ENCODE results near the gene HBEGF.

The HBEGF gene, protein sequence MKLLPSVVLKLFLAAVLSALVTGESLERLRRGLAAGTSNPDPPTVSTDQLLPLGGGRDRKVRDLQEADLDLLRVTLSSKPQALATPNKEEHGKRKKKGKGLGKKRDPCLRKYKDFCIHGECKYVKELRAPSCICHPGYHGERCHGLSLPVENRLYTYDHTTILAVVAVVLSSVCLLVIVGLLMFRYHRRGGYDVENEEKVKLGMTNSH

DNA sequence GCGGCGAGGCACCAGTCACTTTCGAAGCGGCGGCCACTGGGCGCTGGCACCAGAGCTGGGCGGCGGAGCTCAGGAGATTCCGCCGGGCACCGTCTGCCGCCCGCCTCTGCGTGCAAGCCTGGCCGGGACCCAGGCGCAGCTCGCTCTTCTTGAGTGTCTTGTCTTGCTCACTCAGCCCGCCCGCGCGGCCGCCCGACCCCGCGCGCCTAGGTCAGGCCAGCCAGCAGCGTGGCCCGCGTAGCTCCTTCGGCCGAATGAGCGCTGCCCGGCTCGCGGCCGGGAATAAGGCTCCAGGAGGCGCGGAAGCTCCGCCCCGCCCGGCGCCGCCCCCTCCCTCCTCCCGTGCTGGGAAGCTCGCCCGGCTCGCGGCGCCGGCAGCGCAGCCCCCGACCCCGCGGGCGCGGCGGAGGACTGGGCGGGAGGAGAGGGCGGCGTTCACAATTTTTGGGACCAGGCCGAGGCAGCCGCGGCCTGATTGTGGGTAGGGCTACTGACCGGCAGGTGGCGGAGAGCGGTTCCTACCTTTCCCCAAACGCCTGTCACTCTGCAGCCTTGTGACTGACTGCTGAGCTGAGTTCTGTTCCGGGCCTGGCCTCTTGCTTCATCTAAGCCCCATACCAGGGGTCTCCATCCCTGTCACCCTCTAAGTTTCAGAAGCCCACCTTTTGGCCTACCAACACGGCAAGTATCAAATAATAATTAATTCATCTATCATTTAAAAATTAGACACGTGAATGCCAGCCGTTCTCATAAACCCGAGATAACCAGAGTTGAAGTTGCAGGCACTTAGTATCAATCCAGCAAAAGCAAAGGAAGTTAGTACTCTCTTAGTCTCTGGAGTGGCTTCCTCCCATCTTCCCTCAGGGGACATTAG, at the start of gene HBEGF:
Gene HBEGF, minus strand, starts transcription at position 256 of the 874 bp plus-strand sequence. CDS start 275 bp downstream, outside the sequence.
- DNase-seq (ENCODE audit: low read depth), result peak; percentile 37

DNA sequence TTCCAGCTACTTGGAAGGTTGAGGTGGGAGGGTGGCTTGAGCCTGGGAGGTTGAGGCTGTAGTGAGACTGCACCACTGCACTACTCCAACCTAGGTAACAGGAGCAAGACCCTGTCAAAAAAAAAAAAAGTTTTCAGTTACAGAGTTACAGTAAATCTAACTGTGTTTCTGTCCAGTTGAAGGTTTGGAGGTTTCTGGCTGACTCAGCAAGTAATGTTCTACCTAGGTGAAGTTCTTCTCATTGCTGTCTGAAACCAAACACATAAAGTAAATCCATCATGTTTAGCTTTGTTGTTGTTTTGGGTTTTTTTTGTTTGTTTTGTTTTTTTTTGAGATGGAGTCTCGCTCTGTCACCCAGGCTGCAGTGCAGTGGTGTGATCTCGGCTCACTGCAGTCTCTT, 47.3 kb upstream of the HBEGF start:
- DNase-seq (ENCODE audit: low read depth), result no peak

DNA sequence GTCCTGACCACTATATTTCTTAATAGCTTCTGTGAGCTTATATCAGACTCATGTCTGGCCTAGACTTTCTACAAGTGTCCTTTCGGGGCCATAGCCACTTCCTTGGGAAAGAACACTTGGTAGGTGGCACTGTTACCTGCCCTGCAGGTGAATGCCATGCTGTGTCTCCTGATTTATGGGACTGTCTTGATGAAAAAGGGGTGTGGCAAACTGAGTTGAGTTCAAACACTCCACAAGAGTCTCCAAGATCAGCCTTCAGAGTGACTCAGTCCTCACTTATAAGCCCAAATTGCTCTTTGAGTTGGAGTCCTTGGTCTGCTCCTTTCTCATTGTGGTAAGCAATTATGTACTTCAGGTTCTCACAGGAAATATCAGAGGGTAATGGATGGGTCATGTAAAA, 45.3 kb upstream of the HBEGF start:
- no peak for DNase-seq (ENCODE audit: low read depth)

DNA sequence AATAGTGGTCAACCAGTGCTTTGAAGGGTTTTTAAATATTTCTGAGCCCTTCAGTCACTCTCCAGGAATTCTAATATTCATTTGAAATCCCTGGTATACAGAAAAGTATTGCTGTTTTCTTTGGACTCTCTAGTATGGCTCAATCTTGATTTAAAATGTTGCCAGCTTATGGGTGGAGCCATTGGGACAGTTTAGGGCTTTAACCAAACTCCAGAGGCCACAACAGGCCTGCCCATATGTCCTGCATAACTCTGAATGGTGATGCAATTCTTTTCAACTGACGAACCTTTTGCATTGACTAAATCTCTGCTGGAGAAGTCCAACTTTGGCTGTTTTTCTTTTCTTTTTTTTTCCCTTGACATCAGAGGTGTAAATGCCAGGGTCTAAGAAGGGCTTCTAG, 44.9 kb upstream of the HBEGF start:
- DNase-seq (ENCODE audit: low read depth), result no peak

DNA sequence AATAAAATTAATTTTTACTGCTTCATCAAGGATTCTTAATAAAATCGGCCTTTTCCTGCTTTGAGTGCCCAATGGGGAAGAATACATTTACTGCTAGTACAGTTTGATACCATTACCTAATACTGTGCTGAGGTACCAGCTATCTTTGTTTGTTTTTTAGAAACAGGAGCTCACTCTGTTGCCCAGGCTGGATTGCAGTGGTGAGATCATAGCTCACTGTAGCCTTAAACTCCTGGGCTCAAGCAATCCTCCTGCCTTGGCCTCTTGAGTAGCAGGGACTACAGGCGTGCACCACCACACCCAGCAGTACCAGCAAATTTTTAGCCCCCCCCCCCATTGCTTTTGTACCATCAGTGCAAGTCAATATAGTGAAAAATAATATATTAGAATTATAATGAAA, 41.6 kb upstream of the HBEGF start:
- no peak for DNase-seq (ENCODE audit: low read depth)

DNA sequence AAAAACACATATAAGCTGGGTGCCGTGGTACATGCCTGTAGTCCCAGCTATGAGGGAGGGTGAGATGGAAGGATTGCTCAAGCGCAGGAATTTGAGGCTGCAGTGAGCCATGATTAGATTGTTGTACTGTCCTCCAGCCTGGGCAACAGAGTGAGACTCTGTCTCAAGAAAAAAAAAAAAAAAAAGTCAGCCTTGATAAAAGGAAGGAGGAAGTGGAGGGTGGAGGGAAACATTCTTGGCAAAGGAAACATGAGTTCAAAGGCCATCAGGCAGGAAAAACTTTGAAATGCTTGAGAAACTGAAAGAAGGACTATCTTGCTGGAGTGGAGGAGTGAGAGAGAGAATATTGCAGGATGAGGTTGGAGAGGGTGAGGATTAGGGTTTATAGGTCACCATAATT, 36.9 kb upstream of the HBEGF start:
- DNase-seq (ENCODE audit: low read depth), result no peak

DNA sequence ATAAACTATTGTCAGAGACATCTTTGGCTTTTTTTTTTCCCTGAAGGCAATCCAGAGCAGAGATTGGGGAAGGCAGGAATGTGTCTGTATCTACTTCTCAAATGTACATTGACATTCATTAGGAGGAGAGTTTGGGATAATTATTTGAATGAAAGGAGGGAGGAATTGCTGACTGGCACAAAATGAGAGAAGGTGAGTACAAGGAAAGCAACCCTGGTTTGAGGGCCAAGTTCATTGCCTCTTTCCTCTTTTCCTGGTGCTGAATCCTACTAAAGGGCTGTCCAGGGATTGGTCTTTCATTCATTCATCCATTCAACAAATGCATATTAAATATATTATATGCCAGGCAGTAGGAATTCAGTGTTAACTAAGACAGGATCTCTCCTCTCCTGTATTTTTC, 36.5 kb upstream of the HBEGF start:
- DNase-seq (ENCODE audit: low read depth), result no peak

DNA sequence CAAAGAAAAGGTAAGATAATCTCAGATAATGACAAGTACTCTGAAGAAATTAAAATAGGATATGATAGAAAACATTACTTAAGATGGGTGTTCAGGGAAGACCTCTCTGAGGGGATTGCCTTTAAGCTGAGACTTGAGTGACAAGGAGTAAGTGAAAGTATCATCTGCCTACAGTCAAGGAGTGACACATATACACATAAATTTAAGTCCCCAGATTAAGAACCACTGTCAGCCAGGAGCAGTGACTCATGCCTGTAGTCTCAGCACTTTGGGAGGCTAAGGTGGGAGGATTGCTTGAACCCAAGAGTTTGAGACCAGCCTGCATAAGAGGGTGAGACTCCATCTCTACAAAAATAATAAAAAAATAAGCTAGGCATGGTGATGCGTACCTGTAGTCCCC, 35.6 kb upstream of the HBEGF start:
- no peak for DNase-seq (ENCODE audit: low read depth)

DNA sequence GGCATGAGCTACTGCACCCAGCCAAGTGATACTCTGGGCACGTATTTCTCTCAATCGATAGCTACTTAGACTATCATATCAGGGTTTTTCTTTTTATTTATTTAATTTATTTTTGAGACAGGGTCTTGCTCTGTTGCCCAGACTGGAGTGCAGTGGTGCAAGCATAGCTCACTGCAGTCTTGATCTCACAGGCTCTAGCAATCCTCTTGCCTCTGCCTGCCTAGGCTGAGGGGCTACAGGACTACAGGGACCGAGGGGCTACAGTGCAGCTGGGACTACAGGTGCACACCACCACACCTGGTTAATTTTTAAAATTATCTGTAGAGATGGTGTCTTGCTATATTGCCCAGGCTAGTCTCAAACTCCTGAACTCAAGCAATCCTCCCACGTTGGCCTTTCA, 34.9 kb upstream of the HBEGF start:
- DNase-seq (ENCODE audit: low read depth), result no peak

DNA sequence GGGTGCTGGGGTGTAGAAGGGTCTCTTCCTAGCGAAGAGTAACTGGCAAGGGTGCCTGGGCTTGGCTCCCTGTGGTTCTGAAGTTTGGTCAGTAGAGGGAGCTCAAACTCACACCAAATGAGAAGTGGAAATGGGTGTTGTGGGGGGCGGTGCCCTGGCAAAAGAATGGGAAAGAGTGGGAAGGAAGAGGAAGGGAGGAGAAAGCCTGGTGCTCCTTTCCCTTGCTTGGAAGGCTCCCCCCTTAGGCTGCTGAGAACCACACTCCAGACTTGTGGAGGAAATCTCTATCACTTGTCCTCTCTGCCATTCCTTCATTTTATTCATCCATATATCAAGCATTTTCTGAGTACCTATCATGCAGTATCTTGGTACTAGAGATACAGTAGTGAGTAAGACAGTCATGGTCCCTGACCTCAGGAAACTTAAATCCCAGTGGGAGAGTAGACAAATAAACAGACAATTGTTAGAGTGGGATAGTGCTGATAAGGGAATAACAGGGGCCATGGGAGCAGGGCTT, 26.6 kb upstream of the HBEGF start:
- peak; percentile 14 for DNase-seq (ENCODE audit: low read depth)

DNA sequence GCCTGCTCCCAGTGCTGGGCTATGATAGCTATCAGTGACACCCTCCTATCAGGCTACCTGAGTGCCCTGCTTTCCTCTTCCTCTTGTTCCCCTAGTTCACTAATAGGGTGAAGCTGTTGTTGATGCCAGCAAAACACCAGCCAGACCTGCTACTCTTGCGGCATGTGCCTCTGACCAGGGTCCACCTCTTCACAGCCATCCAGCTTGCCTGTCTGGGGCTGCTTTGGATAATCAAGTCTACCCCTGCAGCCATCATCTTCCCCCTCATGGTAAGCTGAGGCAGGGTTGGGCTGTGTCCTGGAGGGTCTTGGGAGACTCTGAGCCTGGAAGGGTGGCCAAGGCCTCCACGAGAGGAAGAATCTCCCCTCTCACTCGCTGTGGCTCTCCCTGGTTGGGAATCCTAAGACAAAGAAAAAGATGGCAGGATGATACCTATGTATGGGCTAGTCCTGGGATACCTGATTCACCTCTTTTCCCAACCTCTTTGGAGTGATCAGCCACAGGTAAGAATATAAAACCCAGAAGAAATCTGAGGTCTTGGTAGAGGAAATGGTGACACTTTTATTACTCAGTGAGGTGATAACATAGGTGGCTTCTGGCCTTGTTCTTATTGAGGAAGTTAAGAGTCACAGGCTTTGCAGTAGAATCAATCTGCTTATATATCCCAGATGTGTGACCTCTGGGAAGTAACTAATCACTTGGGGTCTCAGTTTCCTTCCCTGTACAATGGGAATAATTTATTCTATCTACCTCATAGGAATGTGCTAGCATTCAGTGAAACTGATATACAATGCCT, 25.2 kb upstream of the HBEGF start:
- DNase-seq (ENCODE audit: low read depth), result no peak

DNA sequence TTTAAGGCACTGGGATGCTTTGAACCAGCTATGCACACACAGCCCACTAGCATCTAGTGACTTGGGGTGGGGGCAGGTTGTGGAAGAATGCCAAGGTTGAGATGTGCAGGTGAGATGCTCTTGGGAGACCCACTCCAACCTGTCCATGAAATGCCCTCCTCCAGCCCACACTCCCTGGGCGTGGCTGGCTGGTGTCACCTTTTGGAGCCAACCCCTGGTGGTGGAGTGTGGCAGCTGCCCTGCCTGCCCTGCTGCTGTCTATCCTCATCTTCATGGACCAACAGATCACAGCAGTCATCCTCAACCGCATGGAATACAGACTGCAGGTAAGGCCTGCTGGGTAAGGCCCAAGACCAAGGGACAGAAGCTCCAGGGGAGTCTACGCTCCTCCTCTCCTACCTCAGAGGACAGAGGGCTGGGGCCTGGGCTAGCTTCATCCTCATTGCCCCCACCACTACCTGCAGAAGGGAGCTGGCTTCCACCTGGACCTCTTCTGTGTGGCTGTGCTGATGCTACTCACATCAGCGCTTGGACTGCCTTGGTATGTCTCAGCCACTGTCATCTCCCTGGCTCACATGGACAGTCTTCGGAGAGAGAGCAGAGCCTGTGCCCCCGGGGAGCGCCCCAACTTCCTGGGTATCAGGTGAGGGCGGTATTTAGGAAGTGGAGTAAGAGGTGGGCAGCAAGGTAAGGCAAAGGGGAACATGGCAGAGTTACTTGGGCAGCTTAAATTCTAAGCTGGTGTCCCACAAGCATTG, 21.0 kb upstream of the HBEGF start:
- DNase-seq (ENCODE audit: low read depth), result no peak

DNA sequence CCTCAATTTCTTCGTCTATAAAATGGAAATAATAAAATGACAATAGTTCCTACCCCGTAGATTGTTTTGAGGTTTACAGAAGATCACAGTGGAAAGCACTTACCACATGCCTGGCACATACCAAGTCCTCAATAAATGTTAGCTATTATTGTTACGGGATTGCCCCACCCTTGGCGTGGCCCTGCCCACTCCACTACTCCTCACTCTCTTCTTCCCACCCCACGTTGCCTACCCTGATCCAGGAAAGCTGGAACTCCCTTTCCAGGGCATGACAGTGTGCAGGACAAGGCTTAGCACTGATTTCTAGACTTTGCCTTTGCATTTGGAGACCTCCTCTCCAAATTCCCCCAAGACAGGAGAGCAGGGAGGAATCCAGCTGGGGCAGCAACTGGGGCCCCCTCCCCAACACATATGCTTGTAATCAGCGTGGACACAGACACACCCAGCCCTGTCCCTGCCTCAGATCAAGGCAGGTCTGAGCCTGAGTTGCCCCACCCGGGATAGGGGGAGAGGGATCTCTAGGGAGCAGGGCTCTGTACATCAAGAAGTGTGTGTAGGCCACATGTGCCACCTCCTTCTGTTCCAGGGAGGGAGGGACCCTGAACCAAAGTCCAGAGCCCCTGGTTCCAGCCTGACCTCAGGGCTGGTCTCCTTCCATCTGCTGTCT, 20.3 kb upstream of the HBEGF start:
- no peak for DNase-seq (ENCODE audit: low read depth)

DNA sequence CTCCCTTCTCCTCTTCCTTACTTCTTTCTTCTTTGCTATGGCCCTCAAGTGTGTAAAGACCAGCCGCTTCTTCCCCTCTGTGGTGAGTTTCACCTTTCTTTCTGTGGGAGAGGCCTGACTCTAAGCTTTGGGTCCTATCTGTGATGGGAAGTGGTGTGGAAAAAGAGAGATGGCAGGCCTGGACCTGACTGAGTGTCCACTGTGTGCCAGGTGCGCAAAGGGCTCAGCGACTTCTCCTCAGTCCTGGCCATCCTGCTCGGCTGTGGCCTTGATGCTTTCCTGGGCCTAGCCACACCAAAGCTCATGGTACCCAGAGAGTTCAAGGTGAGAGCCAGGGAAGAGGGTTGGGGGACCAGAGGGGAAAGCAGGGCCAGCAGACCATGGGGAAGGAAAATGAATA, 19.5 kb upstream of the HBEGF start:
- no peak for DNase-seq (ENCODE audit: low read depth)

DNA sequence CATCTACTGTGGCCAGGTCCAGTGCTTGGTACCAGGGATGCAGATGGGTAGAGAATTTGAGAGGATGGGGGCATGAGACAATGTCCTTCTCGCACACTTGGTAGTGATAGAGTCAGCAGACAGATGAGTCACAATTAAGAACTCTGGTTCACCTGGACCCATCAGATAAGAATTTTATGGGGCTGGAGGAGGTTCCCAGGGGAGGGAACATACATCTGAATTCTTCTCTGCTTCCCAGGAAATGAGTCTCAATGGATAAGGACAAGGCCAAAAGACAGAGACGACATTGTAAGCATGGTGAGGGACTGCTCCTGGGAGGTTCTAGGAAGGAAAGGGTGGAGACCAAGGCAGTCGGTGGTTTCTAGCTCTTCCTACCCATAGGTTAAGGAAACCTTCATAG, 18.9 kb upstream of the HBEGF start:
- DNase-seq (ENCODE audit: low read depth), result no peak

DNA sequence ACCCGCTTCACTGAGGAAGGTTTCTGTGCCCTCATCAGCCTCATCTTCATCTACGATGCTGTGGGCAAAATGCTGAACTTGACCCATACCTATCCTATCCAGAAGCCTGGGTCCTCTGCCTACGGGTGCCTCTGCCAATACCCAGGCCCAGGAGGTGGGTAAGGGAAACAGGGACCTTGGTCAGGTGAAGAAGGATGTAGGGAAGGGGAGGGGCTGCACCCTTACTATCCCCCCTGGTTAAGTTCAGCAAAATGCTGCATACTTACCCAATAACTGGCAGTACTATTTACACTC, 18.0 kb upstream of the HBEGF start:
- DNase-seq (ENCODE audit: low read depth), result no peak

DNA sequence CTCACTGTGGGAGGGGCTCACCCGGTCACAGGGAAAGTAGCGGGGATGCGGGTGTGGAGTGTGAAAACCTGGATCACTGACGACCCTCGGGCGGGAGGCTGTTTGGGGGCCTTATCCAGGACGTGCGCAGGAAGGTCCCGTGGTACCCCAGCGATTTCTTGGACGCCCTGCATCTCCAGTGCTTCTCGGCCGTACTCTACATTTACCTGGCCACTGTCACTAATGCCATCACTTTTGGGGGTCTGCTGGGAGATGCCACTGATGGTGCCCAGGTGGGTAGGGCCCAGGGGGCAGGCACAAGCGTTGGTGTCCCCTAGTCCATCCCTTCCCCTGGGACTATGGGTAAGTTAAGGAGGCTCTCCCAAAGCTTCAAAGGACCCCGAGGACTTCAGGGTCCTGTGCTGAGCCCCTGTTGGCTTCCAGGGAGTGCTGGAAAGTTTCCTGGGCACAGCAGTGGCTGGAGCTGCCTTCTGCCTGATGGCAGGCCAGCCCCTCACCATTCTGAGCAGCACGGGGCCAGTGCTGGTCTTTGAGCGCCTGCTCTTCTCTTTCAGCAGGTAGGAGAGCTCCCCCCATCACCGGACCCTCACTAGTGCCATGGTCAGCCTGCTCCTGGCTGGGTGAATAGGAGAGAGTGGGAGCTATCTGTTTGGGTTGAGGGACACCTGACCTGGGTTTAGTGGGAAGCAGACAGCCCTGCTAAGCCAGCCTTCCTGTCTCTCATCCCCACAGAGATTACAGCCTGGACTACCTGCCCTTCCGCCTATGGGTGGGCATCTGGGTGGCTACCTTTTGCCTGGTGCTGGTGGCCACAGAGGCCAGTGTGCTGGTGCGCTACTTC, 17.4 kb upstream of the HBEGF start:
- no peak for DNase-seq (ENCODE audit: low read depth)

DNA sequence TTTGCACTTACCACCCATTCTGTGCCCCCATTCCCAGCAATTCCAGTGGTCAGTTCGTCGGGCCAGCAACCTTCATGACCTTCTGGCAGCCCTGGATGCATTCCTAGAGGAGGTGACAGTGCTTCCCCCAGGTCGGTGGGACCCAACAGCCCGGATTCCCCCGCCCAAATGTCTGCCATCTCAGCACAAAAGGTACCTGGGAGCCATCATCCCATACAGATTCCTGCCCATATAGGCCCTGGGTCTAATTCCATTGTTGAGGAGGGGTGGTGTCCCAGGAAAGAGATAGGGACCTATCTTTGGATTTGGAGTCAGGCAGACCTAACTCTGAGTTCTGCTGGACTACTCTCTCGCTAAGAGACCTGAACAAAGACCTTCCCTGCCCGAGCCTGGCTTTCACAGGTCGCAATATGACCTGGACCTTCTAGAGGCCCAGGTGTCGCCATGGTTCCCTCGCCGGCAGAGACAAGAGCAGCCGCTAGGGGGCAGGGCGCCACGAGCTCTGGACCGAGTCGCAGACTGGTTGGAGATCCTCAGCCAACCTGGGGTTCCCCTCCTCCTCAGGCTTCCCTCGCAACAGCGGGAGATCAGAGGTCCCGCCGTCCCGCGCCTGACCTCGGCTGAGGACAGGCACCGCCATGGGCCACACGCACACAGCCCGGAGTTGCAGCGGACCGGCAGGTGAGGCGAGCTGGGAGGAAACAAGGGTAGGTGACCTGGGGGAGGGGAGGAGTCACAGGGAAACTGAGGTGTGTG, 16.6 kb upstream of the HBEGF start:
- peak; percentile 75 for DNase-seq (ENCODE audit: low read depth)

DNA sequence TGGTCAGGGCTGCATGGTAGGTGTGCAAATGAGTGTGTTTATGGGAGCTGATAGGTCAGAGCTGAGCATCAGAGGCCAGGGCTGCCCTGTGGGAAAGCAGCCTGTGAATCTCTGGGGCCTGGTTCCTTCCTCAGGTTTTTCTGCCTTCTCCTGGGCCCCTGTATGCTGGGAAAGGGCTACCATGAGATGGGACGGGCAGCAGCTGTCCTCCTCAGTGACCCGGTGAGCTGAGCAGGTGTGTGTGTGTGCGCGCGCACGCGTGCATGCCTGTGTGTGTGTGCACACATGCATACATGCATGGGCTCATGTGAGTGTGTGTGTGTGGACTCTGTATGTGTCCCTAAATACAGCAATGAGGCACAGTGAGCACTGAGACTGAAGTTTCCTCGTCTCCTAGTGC, 15.9 kb upstream of the HBEGF start:
- DNase-seq (ENCODE audit: low read depth), result no peak

DNA sequence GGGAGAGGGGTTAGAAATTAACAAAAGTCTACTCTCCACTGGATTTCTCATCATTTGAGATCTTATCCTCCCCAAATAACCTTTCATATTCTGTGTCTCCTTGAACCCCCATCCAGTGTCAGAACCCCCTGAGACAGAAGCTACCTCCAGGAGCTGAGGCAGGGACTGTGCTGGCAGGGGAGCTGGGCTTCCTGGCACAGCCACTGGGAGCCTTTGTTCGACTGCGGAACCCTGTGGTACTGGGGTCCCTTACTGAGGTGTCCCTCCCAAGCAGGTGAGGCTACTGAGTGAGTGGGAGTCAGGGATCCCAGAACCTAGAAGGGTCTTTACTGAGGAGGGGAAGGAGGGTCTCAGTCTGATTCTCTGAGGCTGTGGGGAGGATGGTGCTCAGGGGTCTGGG, 15.5 kb upstream of the HBEGF start:
- no peak for DNase-seq (ENCODE audit: low read depth)
